A549 treated with CpdA at 1 μM for 4 hours (cell line): ENCODE data around the gene PRM2. TPM values are rescaled to one million over a fixed set of nuclear protein-coding genes. Genes with fewer than 3 reads are reported as not detected.

ENCODE experiments used
- total RNA-seq: library from RNA; stranded (reverse); fragments of 200-300 nt; extraction: Qiagen RNA extraction; gene quantifications from 5 replicates; pipeline ENCODE4 v1.2.3, GENCODE V29; 2022; ENCODE audit warnings: low read depth

The PRM2 gene
- total RNA-seq, result not detected in 5 replicates

GRCh38 chr16:11276143-11276895, at the start of gene PRM2:
TSS of gene PRM2 (minus strand) at chr16:11276480. CDS start at chr16:11276370, 110 bp downstream.

GRCh38 chr16:11280616-11281522, 4.6 kb upstream of the PRM2 start, which contains the start of gene PRM1:
TSS of gene PRM1 (minus strand) at chr16:11281330. CDS start at chr16:11281238, 92 bp downstream.

GRCh38 chr16:11272921-11273720, 3.2 kb downstream of the PRM2 start, which contains the start of gene PRM3:
TSS of gene PRM3 (minus strand) at chr16:11273629. CDS start at chr16:11273595, 34 bp downstream.

GRCh38 chr16:11268921-11269375, 7.3 kb downstream of the PRM2 start, which contains the start of gene TNP2:
TSS of gene TNP2 (minus strand) at chr16:11269325. CDS start at chr16:11269262, 63 bp downstream.

GRCh38 chr16:11255737-11256660, 20.3 kb downstream of the PRM2 start, which contains the start of gene SOCS1:
TSS of gene SOCS1 (minus strand) at chr16:11256204. CDS start at chr16:11255478, 726 bp downstream.

Other genes starting within 250 kb of the PRM2 start
- 0.56 to 1.7 TPM (median 1.5 TPM) in 5 replicates for gene SOCS1, start 20.3 kb downstream of the PRM2 start, total RNA-seq
- gene TNP2, start 7.2 kb downstream of the PRM2 start, total RNA-seq, result not detected in 5 replicates
- not detected in 5 replicates for gene PRM3, start 2.9 kb downstream of the PRM2 start, total RNA-seq
- not detected in 5 replicates for gene PRM1, start 4.8 kb upstream of the PRM2 start, total RNA-seq
- gene RMI2, start 69.0 kb upstream of the PRM2 start, total RNA-seq, result 26.7 to 35.5 TPM (median 32.2 TPM) in 5 replicates